ENCODE results near the gene SELENOH. TPM values are rescaled to one million over a fixed set of nuclear protein-coding genes. Genes with fewer than 3 reads are reported as not detected.
A peak's percentile ranks its signal among the peaks of the same experiment; 100 is the strongest.
"Not testable (repeated sequence)": the region's sequence is repeated elsewhere in the genome, so short reads cannot be mapped to it uniquely, and the experiment has no call there.

Gene SELENOH
- total RNA-seq, 2 donors from 2014 or later: 73.9 to 78.0 TPM

- TF ChIP-seq, protein P1, sequence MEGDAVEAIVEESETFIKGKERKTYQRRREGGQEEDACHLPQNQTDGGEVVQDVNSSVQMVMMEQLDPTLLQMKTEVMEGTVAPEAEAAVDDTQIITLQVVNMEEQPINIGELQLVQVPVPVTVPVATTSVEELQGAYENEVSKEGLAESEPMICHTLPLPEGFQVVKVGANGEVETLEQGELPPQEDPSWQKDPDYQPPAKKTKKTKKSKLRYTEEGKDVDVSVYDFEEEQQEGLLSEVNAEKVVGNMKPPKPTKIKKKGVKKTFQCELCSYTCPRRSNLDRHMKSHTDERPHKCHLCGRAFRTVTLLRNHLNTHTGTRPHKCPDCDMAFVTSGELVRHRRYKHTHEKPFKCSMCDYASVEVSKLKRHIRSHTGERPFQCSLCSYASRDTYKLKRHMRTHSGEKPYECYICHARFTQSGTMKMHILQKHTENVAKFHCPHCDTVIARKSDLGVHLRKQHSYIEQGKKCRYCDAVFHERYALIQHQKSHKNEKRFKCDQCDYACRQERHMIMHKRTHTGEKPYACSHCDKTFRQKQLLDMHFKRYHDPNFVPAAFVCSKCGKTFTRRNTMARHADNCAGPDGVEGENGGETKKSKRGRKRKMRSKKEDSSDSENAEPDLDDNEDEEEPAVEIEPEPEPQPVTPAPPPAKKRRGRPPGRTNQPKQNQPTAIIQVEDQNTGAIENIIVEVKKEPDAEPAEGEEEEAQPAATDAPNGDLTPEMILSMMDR (IDR thresholded peaks at IDR 0.05): no peak
- DNase-seq (ENCODE audit: low spot score): no peak
- Histone ChIP-seq H3K4me3 (peak overlapping the region; percentile 95), H3K27ac (no peak overlapping the region), H3K9me3 (no peaks in the 10 kb centered on the region), H3K36me3 (no peaks in the 10 kb centered on the region), H3K4me1 (ENCODE audit: control insufficient read depth in 1 of 2, low read depth in 2 of 2) (peaks cover 16 to 33% of the 10 kb centered on the region in 2 donors), H3K27me3 (replicated peaks; ENCODE audit: insufficient read depth) (no peaks in the 10 kb centered on the region)
- no peak for ATAC-seq (ENCODE audit: insufficient number of reproducible peaks, low FRiP score, low read depth)
These were observed 27.5 kb upstream of the SELENOH start for GRCh38 chr11:57713835-57714234.

DNA sequence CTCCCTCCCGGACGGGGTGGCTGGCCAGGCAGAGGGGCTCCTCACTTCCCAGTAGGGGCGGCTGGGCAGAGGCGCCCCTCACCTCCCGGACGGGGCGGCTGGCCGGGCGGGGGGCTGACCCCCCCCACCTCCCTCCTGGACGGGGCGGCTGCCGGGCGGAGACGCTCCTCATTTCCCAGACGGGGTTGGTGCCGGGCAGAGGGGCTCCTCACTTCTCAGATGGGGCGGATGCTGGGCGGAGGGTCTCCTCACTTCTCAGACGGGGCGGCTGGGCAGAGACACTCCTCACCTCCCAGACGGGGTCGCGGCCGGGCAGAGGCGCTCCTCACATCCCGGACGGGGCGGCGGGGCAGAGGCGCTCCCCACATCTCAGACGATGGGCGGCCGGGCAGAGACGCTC lies 24.6 kb upstream of the SELENOH start:
- H3K27me3 ChIP-seq (replicated peaks; ENCODE audit: insufficient read depth); DNase-seq (ENCODE audit: low spot score); H3K27ac ChIP-seq; H3K9me3 ChIP-seq; H3K36me3 ChIP-seq; ATAC-seq (ENCODE audit: insufficient number of reproducible peaks, low FRiP score, low read depth); H3K4me3 ChIP-seq: not testable (repeated sequence)
- peaks cover 9 to 20% of the 10 kb centered on the region in 2 donors for H3K4me1 ChIP-seq (ENCODE audit: control insufficient read depth in 1 of 2, low read depth in 2 of 2)

DNA sequence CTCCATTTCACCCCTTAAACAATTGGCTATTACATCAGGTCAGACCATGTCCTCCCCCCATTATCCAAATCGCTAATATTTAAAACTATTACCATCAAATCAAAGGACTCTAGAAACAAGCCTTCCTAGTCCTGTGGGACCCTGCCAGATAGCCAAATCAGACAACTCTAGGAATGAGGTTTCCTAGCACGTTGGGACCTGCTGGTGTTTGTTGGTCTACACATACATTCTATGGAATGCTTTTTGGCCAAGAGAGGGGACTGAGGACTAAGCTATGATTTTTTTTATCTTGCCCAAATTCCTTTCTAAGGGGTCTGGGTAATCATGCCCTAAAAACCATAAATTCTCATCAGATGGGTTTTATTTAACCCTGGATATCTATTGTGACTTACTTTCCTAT lies 14.1 kb upstream of the SELENOH start:
- Histone ChIP-seq H3K27ac (no peak overlapping the region), H3K4me1 (ENCODE audit: control insufficient read depth in 1 of 2, low read depth in 2 of 2) (no peaks in the 10 kb centered on the region), H3K27me3 (replicated peaks; ENCODE audit: insufficient read depth) (no peaks in the 10 kb centered on the region), H3K9me3 (no peaks in the 10 kb centered on the region), H3K36me3 (peaks cover 1% of the 10 kb centered on the region), H3K4me3 (no peak overlapping the region)
- ATAC-seq (ENCODE audit: insufficient number of reproducible peaks, low FRiP score, low read depth) (no peak), DNase-seq (ENCODE audit: low spot score) (no peak)
- TF ChIP-seq, protein P1 (IDR thresholded peaks at IDR 0.05): no peak

DNA sequence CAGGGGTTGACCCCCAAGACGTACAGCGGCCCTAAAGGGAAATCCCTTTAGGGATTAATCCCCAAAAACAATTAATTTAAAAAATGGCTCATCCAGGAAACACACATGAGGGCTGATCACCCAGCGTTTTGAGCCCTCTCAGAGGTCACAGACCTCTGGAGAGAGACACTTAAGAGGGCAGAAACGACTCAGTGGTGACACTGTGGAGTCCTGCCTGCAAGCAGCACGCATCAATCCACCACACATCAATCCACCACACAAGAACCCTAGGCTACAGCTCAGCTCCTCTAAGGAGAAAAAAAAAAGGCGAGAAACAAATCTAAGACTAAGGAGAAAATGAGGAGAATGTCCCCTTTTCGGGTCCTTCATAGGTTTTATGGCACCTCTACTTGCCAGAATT lies 12.5 kb upstream of the SELENOH start:
- Histone ChIP-seq H3K36me3 (no peaks in the 10 kb centered on the region), H3K27me3 (replicated peaks; ENCODE audit: insufficient read depth) (no peaks in the 10 kb centered on the region), H3K4me1 (ENCODE audit: control insufficient read depth in 1 of 2, low read depth in 2 of 2) (no peaks in the 10 kb centered on the region), H3K27ac (no peak overlapping the region), H3K4me3 (no peak overlapping the region), H3K9me3 (no peaks in the 10 kb centered on the region)
- DNase-seq (ENCODE audit: low spot score) (no peak), ATAC-seq (ENCODE audit: insufficient number of reproducible peaks, low FRiP score, low read depth) (no peak)
- TF ChIP-seq, protein P1 (IDR thresholded peaks at IDR 0.05): no peak

GRCh38 chr11:57729479-57729878 lies 11.8 kb upstream of the SELENOH start:
- no peak for ATAC-seq (ENCODE audit: insufficient number of reproducible peaks, low FRiP score, low read depth)
- H3K4me3 ChIP-seq: no peak overlapping the region

DNA sequence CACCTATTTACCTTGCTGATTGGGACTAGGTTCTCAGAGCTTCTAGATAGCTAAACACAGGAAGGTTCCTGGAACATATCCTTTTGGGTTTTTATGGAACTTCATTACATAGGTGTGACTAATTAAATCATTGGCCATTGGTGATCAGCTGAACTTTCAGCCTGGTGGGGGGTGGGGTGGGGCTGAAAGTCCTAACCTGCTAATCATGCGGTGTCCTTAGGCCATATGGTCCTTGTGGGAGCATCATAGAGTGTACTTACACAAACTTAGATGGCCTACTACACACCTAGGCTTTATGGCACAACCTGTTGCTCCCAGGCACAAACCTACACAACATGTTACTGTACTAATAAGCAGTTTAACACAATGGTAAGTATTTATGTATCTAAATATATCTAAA lies 8.6 kb upstream of the SELENOH start:
- H3K27ac ChIP-seq: no peak overlapping the region
- no peaks in the 10 kb centered on the region for H3K36me3 ChIP-seq
- H3K4me3 ChIP-seq: no peak overlapping the region
- no peaks in the 10 kb centered on the region for H3K4me1 ChIP-seq (ENCODE audit: control insufficient read depth in 1 of 2, low read depth in 2 of 2)
- H3K27me3 ChIP-seq (replicated peaks; ENCODE audit: insufficient read depth): no peaks in the 10 kb centered on the region
- DNase-seq (ENCODE audit: low spot score) (no peak), ATAC-seq (ENCODE audit: insufficient number of reproducible peaks, low FRiP score, low read depth) (no peak)
- H3K9me3 ChIP-seq: no peaks in the 10 kb centered on the region
- TF ChIP-seq, protein P1 (IDR thresholded peaks at IDR 0.05): no peak

More at GRCh38 chr11:57729479-57729878, 11.8 kb upstream of the SELENOH start:
- no peak for DNase-seq (ENCODE audit: low spot score)
- TF ChIP-seq, protein P1 (IDR thresholded peaks at IDR 0.05): no peak
- no peaks in the 10 kb centered on the region for H3K27me3 ChIP-seq (replicated peaks; ENCODE audit: insufficient read depth)
- no peaks in the 10 kb centered on the region for H3K36me3 ChIP-seq
- no peaks in the 10 kb centered on the region for H3K9me3 ChIP-seq
- no peak overlapping the region for H3K27ac ChIP-seq
- no peaks in the 10 kb centered on the region for H3K4me1 ChIP-seq (ENCODE audit: control insufficient read depth in 1 of 2, low read depth in 2 of 2)

Data from thoracic aorta (tissue), 2 donors.